Prostate gland (tissue), 2 donors: ENCODE results near the gene MYO1D.

Source experiments
- POLR2AphosphoS5 ChIP-seq: sonication (generic); formaldehyde crosslinking; IDR thresholded peaks from one replicate; pipeline ENCODE4 v1.6.1; 2017; ENCODE audit warnings: antibody characterized with exemption
- TF ChIP-seq, protein P1 (sequence below), 4 experiments: fragments of 200-600 bp in 2 of 4; fragments of 450-650 bp in 2 of 4; sonication (generic) in 2 of 4; IDR thresholded peaks; 1 replicate in 3 of 4; 2 replicates in 1 of 4; pipeline ENCODE4 v1.5.1; 2016 to 2019; ENCODE audit warnings: antibody characterized with exemption in 4 of 4, mild to moderate bottlenecking in 2 of 4, moderate library complexity in 2 of 4

DNA sequence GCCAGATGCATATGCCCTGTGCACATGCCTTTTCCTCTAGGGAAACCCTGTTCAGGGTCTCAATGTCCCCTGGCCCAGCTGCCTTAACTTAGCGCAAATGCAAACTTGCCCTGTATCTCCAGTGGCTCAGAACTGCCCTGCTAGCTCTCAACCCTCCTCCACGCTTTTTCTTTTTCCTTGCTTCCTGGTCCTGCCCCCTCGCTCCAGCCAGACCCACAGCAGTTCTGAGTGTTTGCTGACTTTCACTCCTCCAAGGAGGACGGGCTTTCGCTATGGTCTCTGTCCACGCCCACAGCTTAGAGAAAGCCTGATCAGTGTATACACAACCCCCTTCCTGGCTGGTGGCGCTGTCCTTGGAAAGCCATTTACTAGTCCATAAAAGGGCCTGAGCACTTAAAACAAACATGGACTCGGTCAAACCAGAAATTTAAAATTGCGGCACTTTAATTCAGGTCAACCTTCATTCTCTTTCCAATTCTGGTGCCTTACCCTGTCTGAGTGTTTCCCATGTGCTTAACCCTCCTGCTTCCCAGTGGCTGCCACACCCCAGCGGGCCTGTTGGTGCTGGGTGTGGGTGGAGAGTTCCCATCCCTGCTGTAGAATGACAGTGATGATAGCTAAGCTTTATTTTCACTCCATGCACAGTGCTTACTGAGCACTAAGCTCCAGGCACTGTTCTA is 35.4 kb upstream of the MYO1D start:
- TF ChIP-seq, protein P1, sequence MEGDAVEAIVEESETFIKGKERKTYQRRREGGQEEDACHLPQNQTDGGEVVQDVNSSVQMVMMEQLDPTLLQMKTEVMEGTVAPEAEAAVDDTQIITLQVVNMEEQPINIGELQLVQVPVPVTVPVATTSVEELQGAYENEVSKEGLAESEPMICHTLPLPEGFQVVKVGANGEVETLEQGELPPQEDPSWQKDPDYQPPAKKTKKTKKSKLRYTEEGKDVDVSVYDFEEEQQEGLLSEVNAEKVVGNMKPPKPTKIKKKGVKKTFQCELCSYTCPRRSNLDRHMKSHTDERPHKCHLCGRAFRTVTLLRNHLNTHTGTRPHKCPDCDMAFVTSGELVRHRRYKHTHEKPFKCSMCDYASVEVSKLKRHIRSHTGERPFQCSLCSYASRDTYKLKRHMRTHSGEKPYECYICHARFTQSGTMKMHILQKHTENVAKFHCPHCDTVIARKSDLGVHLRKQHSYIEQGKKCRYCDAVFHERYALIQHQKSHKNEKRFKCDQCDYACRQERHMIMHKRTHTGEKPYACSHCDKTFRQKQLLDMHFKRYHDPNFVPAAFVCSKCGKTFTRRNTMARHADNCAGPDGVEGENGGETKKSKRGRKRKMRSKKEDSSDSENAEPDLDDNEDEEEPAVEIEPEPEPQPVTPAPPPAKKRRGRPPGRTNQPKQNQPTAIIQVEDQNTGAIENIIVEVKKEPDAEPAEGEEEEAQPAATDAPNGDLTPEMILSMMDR (IDR thresholded peaks at IDR 0.05) = peak in 2 of 4 experiments; percentile 30 to 39
- peak; percentile 91 for TF ChIP-seq POLR2AphosphoS5
